ENCODE data around the gene RPS6KA4. TPM values are rescaled to one million over a fixed set of nuclear protein-coding genes. Genes with fewer than 3 reads are reported as not detected.

Gene RPS6KA4
- total and polyA plus RNA-seq, 10 donors = 18.8 to 47.5 (median 37.7) TPM

- Histone ChIP-seq H3K36me3 (peaks cover 0 to 47% (median 20%) of the 10 kb centered on the region in 6 donors), H3K27ac (peak overlapping the region in 5 of 8 donors; percentile 85 to 95 (median 92)), H3K4me3 (peak overlapping the region in 5 of 8 donors; percentile 47 to 82 (median 54)), H3K4me1 (peaks cover 22 to 92% (median 45%) of the 10 kb centered on the region in 6 donors), H3K27me3 (replicated peaks in 1 of 7) (peaks cover 0 to 5% (median 0%) of the 10 kb centered on the region in 7 donors), H3K9me3 (no peaks in the 10 kb centered on the region)
- intact Hi-C loops (cut with DNase I; ENCODE audit: low total_unique reads) = no loop called here
- WGBS, 5 donors = 64 to 92% (median 77%) methylated on average over 8 to 21 of the region's 21 CpGs
- no peak for TF ChIP-seq POLR2A (IDR thresholded peaks at IDR 0.05)
- no peak for TF ChIP-seq CTCF (IDR thresholded peaks at IDR 0.05 in 8 of 11, conservative IDR thresholded peaks at IDR 0.05 in 3 of 11)
- TF ChIP-seq POLR2AphosphoS5 (IDR thresholded peaks at IDR 0.05) = no peak
- peak; percentile 87 for DNase-seq
Measured at GRCh38 chr11:64341429-64341828, 17.5 kb upstream of the RPS6KA4 start.

- DNase-seq = peak; percentile 97
- Histone ChIP-seq H3K9me3 (no peaks in the 10 kb centered on the region), H3K4me3 (peak overlapping the region in 7 of 8 donors; percentile 15 to 82 (median 32)), H3K27me3 (replicated peaks in 1 of 7) (peaks cover 0 to 5% (median 0%) of the 10 kb centered on the region in 7 donors), H3K36me3 (peaks cover 0 to 51% (median 22%) of the 10 kb centered on the region in 6 donors), H3K27ac (peak overlapping the region in 7 of 8 donors; percentile 51 to 95 (median 91)), H3K4me1 (peaks cover 22 to 95% (median 47%) of the 10 kb centered on the region in 6 donors)
- TF ChIP-seq CTCF (IDR thresholded peaks at IDR 0.05 in 8 of 11, conservative IDR thresholded peaks at IDR 0.05 in 3 of 11) = peak in 9 of 11 experiments; percentile 10 to 69 (median 54)
- peak; percentile 49 to 79 (median 78) for TF ChIP-seq POLR2AphosphoS5 (IDR thresholded peaks at IDR 0.05)
- no peak for TF ChIP-seq POLR2A (IDR thresholded peaks at IDR 0.05)
- 27 to 37% (median 28%) methylated on average over 30 to 55 of the region's 55 CpGs for WGBS, 5 donors
- intact Hi-C loops (cut with DNase I; ENCODE audit: low total_unique reads) = no loop called here
Measured at GRCh38 chr11:64341851-64342791, 16.8 kb upstream of the RPS6KA4 start.

GRCh38 chr11:64342869-64343745, 15.9 kb upstream of the RPS6KA4 start:
- H3K27ac ChIP-seq = peak overlapping the region in 4 of 8 donors; percentile 91 to 95 (median 93)
- H3K4me3 ChIP-seq = peak overlapping the region in 6 of 8 donors; percentile 15 to 82 (median 34)
- DNase-seq = peak; percentile 82
- H3K9me3 ChIP-seq = no peaks in the 10 kb centered on the region
- TF ChIP-seq POLR2A (IDR thresholded peaks at IDR 0.05) (no peak), CTCF (IDR thresholded peaks at IDR 0.05 in 8 of 11, conservative IDR thresholded peaks at IDR 0.05 in 3 of 11) (no peak), POLR2AphosphoS5 (IDR thresholded peaks at IDR 0.05) (no peak)
- peaks cover 0 to 60% (median 25%) of the 10 kb centered on the region in 6 donors for H3K36me3 ChIP-seq
- peaks cover 22 to 95% (median 48%) of the 10 kb centered on the region in 6 donors for H3K4me1 ChIP-seq
- intact Hi-C loops (cut with DNase I; ENCODE audit: low total_unique reads) = no loop called here
- 52 to 76% (median 72%) methylated on average over 11 to 29 of the region's 29 CpGs for WGBS, 5 donors
- H3K27me3 ChIP-seq (replicated peaks in 1 of 7) = peaks cover 0 to 5% (median 0%) of the 10 kb centered on the region in 7 donors
